Chondrocyte (in vitro differentiated cells): ENCODE results near the gene KRT72. TPM values are rescaled to one million over a fixed set of nuclear protein-coding genes. Genes with fewer than 3 reads are reported as not detected.

ENCODE experiments used
- DNase-seq: peaks from one replicate; pipeline ENCODE4 v3.0.0; 2021; ENCODE audit warnings: mixed read lengths, low spot score
- H3K27ac Mint-ChIP-seq: one replicate; pipeline ENCODE4 v1.8.0; 2021; ENCODE audit warnings: mild to moderate bottlenecking, moderate library complexity, mixed read lengths; ENCODE audit not compliant: unreplicated experiment
- H3K27me3 Mint-ChIP-seq: 2 replicates; pipeline ENCODE4 v1.8.0; 2021; ENCODE audit warnings: low read depth, mixed read lengths
- H3K36me3 Mint-ChIP-seq: 2 replicates; pipeline ENCODE4 v1.8.0; 2021; ENCODE audit warnings: low read depth, mixed read lengths
- H3K4me1 Mint-ChIP-seq: 2 replicates; pipeline ENCODE4 v1.8.0; 2021; ENCODE audit warnings: low read depth, mild to moderate bottlenecking, mixed read lengths
- H3K4me3 Mint-ChIP-seq: one replicate; pipeline ENCODE4 v1.8.0; 2021; ENCODE audit warnings: mild to moderate bottlenecking, moderate library complexity, mixed read lengths; ENCODE audit not compliant: unreplicated experiment
- H3K9me3 Mint-ChIP-seq: 2 replicates; pipeline ENCODE4 v1.8.0; 2021; ENCODE audit warnings: low read depth, mixed read lengths
- total RNA-seq: library from RNA; stranded (reverse); gene quantifications from 3 replicates; pipeline ENCODE4 v1.2.1, GENCODE V29; 2021
- TF ChIP-seq, protein P1 (sequence below): fragments of 200-600 bp; sonication (generic); IDR thresholded peaks from 2 replicates; pipeline ENCODE4 v1.5.0; 2021; ENCODE audit warnings: antibody characterized with exemption, mild to moderate bottlenecking, moderate library complexity

KRT72 gene
- total RNA-seq, 1 donor from 2014 or later, result not detected

DNA sequence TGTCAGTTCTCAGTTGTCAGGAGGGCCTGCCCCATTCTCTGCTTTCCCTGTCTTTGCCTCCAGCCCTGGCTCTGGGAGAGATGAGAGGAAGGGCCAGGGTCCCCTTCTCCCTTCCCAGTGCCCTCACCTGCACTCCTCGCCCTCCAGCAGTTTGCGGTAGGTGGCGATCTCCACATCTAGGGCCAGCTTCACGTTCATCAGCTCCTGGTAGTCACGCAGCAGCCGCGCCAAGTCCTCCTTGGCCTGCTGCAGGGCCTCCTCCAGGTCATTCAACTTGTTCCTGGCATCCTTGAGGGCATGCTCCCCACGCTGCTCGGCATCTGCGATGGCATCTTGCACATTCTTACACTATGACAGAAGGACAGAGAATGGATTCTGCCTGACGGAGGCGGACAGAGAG lies 45.4 kb upstream of the KRT72 start:
- TF ChIP-seq, protein P1, sequence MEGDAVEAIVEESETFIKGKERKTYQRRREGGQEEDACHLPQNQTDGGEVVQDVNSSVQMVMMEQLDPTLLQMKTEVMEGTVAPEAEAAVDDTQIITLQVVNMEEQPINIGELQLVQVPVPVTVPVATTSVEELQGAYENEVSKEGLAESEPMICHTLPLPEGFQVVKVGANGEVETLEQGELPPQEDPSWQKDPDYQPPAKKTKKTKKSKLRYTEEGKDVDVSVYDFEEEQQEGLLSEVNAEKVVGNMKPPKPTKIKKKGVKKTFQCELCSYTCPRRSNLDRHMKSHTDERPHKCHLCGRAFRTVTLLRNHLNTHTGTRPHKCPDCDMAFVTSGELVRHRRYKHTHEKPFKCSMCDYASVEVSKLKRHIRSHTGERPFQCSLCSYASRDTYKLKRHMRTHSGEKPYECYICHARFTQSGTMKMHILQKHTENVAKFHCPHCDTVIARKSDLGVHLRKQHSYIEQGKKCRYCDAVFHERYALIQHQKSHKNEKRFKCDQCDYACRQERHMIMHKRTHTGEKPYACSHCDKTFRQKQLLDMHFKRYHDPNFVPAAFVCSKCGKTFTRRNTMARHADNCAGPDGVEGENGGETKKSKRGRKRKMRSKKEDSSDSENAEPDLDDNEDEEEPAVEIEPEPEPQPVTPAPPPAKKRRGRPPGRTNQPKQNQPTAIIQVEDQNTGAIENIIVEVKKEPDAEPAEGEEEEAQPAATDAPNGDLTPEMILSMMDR, result no peak
- Mint-ChIP-seq H3K27me3 (peaks cover 64% of the 10 kb centered on the region), H3K36me3 (no peaks in the 10 kb centered on the region), H3K4me3 (no peak overlapping the region), H3K4me1 (no peaks in the 10 kb centered on the region), H3K9me3 (no peaks in the 10 kb centered on the region), H3K27ac (no peak overlapping the region)
- no peak for DNase-seq

GRCh38 chr12:52645982-52646381 lies 44.7 kb upstream of the KRT72 start:
- no peak for DNase-seq
- Mint-ChIP-seq H3K4me1 (no peaks in the 10 kb centered on the region), H3K4me3 (no peak overlapping the region), H3K27ac (no peak overlapping the region), H3K36me3 (no peaks in the 10 kb centered on the region), H3K27me3 (peaks cover 70% of the 10 kb centered on the region), H3K9me3 (no peaks in the 10 kb centered on the region)
- TF ChIP-seq, protein P1, result no peak

- Mint-ChIP-seq H3K27me3 (peaks cover 70% of the 10 kb centered on the region), H3K36me3 (no peaks in the 10 kb centered on the region), H3K4me3 (no peak overlapping the region), H3K27ac (no peak overlapping the region), H3K4me1 (no peaks in the 10 kb centered on the region), H3K9me3 (no peaks in the 10 kb centered on the region)
- TF ChIP-seq, protein P1, result no peak
- no peak for DNase-seq
Observed at GRCh38 chr12:52645120-52645761, 44.0 kb upstream of the KRT72 start.

GRCh38 chr12:52644078-52644415 lies 42.8 kb upstream of the KRT72 start:
- Mint-ChIP-seq H3K4me3 (no peak overlapping the region), H3K27me3 (peaks cover 63% of the 10 kb centered on the region), H3K36me3 (no peaks in the 10 kb centered on the region), H3K4me1 (no peaks in the 10 kb centered on the region), H3K27ac (no peak overlapping the region), H3K9me3 (no peaks in the 10 kb centered on the region)
- DNase-seq, result no peak
- TF ChIP-seq, protein P1, result no peak

GRCh38 chr12:52643233-52644077 lies 42.2 kb upstream of the KRT72 start:
- H3K27ac Mint-ChIP-seq, result no peak overlapping the region
- H3K4me1 Mint-ChIP-seq, result no peaks in the 10 kb centered on the region
- no peak for DNase-seq
- no peaks in the 10 kb centered on the region for H3K36me3 Mint-ChIP-seq
- no peaks in the 10 kb centered on the region for H3K9me3 Mint-ChIP-seq
- peaks cover 67% of the 10 kb centered on the region for H3K27me3 Mint-ChIP-seq
- no peak overlapping the region for H3K4me3 Mint-ChIP-seq
- TF ChIP-seq, protein P1, result no peak
